Endometrial microvascular endothelial cells (primary cell): ENCODE results near the gene SLU7. TPM values are rescaled to one million over a fixed set of nuclear protein-coding genes. Genes with fewer than 3 reads are reported as not detected.

Experiments used
- in situ Hi-C: cut with HindIII; loops from 2 replicates; pipeline ENCODE4 v1.10.0; 2017; ENCODE audit warnings: low sequenced_read_pairs, low pct_unique_long_range_greater_than_20kb; ENCODE audit errors: inconsistent ontology term
- total RNA-seq: library from RNA; depleted of rRNA; stranded (reverse); fragments of >200 nt; gene quantifications from one replicate; pipeline ENCODE4 v1.2.3, GENCODE V29; 2015; ENCODE audit errors: inconsistent ontology term

The SLU7 gene
- total RNA-seq, 1 donor from 2014 or later = 35.5 TPM

DNA sequence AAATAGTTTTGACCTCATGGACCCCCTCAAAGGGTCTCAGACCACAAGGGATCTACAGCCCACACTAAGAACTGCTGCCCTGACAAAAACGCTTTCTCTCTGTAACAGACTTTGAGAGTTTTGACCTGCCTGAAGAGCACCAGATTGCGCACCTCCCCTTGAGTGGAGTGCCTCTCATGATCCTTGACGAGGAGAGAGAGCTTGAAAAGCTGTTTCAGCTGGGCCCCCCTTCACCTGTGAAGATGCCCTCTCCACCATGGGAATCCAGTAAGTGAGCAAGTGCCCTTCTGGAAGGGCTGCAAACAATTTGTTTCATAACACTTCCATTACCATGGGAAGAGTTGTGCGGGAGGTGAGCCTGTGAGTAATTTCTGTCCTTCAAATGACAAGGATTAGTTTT, 8.7 kb upstream of the SLU7 start:
- in situ Hi-C loops = no loop called here

DNA sequence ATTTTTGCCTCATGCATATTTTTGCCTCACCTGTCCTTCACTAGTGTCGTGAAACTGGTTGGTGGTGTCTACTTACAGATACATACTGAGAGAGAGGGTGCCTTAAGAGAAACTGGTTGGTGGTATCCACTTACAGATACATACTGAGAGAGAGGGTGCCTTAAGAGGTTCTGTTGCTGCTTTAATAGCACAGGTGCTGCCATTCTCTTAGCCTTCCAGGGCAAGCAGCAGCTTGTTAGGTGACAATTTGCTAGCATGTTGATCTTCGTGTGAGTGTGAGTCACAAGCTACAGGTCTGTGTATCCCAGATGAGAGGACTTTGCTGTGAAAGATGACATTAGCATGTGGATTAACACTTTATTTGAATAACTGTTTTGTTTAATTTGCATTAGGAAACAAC, 4.2 kb upstream of the SLU7 start:
- in situ Hi-C loops = no loop called here

DNA sequence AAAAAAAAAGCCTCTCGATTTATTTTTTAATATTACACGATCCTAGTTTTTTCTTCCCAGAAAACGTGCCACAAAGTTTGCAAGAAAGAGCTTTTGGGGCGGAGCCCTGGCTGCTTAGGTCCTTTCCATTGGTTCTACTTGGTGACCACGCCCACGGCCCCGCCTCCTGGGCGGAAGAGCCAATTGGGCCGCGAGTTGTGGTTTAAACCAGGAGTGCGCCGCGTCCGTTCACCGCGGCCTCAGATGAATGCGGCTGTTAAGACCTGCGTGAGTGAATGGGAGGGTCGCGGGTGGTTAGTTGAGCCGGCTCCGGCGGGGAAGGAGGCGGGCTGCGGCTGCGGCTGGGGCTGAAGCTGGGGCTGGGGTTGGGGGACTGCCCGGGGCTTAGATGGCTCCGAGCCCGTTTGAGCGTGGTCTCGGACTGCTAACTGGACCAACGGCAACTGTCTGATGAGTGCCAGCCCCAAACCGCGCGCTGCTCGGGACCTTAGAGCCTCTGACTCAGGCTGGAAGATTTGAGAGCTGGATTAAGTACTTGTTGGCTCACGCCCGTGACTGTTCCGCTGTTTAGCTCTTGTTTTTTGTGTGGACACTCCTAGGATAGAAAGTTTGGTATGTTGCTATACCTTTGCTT, 2.9 kb upstream of the SLU7 start, which contains the start of gene PTTG1:
Gene PTTG1 (plus strand): TSS at position 231 of the 634 bp plus-strand sequence. CDS start 458 bp downstream, outside the sequence.
- in situ Hi-C loops = no loop called here

DNA sequence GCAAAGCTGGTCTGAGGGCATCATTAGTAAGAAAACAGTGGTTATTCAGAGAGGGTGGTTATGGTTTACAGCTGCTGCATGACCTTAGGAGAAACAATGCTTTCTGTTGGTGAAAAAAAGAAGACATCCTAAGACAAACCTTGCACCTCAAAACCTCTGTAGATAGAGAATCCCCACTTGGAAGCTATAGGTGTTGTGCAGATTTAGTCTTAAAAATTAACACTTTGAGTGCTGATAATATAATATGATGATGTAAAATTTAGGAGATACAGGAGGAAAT, 1.4 kb upstream of the SLU7 start:
- in situ Hi-C loops = no loop called here

DNA sequence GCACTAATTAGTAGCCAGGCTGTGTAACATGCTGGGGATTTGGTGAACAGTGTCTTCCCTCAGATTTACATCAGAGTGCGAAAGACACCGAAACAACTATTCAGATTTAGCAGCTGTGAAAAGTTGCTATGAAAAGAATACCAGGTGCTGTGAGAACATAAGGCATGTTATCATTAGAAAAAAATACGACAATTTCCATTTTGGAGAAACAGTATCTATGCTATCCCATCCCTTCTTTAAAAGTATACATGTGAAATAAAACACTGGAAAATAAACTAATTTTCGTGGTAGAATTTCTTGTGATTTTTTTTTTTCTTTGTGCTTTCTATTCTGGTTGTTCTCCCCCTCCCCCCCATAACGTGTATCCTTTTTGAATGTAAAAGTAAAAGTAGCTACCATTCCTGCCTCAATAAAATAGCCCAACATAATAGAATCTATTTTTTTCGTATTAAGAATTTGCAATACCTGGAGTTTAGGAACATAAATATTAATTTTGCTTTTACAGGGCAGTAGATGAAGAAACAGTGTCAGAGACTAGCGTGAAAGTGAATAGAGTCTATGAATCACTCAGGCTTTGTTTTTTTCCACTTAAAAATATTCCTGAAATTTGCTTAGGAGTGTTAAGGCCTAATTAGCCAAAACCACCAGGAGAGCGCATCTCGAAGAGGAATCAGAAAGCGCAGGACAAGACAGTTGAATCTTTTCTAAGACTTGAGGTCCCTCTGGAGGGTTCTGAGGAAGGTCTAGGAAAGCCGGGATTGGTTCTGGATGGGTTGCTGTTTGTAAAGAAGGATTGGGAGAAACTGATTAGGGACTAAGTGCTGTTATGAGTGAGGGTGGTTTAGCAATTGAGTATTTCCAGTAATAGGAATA, 813 bp upstream of the SLU7 start:
- in situ Hi-C loops = no loop called here

DNA sequence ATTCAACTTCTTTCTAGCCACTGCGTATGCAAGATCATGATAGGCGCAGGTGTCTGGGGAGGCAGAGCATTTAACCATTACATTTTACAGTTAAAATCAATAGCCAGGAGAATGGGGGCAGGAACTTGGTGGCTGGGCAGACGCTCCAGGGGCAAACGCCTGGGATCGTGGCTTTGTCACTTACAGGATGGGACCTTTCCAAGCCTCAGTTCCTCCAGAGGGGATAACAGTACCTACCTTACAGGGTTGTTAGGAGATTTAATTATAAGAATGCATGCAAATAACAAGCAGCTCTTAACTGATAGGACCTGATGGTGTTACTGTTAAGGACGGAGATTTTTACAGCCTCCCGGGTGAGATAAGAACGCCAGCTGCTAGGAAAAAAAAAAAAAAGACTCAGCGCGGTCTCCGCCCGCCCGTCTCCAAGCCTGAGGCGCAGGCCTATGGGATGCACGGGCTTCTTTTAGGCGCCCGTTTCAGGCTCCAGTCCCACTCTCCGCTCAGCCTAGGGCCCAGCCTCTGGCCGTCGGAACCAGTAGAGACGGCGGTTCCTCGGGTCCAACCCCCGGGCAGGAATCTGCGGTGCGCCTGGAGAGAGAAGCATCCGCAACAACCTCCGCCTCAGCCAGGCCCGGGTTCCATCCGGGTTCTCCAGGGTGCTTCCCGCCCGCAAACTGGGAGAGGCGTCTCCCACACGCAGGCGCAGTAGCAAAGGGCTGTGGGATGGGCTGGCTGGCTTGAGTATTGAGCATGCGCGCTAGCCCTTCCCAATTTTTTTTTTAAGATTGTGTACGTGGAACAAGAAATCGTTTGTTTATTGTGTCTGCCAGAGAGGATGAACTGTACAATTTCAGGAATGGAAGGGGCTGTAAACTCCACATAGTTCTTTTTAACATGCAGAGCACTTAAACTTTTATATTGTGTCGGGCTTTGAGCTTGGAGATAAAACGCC, 19.2 kb downstream of the SLU7 start, which contains the start of gene FAM200C:
Gene FAM200C (minus strand): TSS at position 653 of the 952 bp plus-strand sequence. CDS start 4,564 bp downstream, outside the sequence.
- in situ Hi-C loops = no loop called here

DNA sequence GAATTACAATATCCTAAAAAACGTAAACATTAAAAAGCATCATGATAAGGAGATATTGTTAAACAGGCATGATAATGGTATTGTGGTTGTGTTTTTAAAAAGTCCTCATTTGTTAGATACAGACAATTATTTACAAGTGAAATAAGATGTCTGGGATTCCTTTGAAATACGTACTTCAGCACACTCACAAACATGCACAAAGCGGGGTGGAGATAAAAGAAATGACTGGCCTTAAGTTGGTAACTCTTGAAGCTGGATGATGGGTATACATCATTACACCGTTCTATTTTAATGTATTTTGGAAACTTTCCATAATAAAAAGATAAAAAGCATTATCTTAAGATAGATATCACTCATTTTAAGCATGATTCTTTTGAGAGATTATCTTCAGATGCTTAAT, 20.1 kb downstream of the SLU7 start:
- in situ Hi-C loops = no loop called here

DNA sequence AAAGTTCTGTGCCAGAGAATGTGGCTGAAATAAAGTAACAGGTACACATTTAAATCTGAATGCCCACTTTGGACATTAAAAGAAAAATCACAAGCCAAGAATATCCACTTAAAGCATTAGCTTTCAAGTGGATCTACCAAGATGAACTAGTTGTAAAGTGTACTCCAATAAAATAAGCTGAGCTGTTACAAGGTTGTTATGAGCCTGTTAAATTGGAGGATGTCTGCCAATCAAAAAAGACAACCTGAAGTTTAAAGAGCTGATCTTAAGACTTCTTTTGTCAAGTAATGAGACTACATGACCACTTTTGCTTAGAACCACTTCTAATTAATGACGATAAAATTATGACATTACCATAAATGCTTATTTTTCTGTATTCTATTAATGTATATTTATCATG, 21.4 kb downstream of the SLU7 start:
- in situ Hi-C loops = no loop called here

DNA sequence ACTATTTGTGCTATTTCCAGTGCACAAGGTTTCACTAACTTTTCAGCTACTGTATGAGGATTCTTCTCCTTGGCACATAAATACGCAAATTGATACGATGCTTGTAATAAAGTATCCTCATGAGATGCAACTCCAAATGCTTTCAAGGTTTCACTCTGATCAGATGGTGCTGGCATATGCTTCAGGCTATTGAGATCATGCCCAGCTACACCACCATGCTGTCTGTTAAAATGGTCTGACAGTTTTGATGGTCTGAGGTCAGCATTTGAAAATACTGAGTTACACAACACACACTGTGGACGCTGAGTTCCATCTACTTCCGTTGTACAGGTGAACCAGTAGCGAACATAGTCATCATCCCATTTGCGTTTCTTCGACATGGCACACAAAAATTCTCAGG, 23.8 kb downstream of the SLU7 start:
- in situ Hi-C loops = no loop called here

DNA sequence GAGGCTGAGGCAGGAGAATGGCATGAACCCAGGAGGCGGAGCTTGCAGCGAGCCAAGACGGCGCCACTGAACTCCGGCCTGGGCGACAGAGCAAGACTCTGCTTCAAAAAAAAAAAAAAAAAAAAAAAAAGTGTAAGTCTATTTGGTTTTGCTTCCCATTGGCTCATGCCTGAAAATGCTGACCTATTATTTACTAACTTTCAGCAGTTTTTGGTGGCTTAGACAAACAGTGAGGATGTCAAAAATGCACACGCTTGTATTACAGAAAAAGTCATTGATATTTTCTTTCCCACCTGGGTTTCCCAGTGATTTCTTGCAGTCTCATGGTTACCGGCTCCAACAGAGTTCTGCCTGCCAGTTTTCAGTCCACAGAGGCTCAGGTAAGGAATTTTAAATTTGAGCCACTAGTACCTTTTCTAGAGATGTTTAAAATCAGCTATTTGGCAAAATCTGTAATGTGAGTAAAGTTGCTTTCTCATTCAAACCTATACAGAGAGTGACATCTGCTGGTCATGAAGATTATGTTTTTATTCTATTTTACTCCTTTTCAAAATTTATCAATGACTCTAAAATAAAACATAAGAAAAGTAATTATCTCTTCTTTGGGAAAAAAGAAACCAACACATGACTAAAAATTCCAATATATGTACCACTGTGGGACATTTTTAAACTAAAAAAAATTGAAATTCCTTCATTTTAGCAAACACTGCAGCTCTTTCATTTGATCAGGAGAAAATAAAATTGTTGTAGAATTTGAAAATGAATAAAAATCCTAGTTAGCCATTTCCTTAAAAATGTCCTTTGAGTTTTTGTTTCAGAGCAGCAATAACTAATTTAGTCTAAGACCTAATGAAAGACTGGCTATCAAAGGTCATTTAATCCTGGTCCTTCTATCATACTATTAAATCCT, 27.8 kb downstream of the SLU7 start:
- in situ Hi-C loops = no loop called here

DNA sequence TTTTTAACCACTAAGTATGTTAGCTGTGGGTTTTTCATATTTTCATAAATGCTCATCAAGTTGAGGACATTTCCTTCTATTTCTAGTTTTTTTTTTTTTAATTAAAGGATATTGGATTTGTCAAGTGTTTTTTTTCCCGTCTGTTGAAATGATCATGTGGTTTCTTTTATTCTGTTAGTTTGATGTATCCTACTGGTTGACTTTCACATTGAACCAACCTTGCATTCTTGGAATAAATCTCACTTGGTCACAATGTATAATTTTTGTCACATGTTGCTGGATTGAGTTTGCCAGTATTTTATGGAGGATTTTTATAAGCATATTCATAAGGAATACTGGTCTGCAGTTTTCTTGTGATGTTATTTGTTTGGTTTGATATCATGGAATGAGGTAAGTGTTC, 31.4 kb downstream of the SLU7 start:
- in situ Hi-C loops = no loop called here

DNA sequence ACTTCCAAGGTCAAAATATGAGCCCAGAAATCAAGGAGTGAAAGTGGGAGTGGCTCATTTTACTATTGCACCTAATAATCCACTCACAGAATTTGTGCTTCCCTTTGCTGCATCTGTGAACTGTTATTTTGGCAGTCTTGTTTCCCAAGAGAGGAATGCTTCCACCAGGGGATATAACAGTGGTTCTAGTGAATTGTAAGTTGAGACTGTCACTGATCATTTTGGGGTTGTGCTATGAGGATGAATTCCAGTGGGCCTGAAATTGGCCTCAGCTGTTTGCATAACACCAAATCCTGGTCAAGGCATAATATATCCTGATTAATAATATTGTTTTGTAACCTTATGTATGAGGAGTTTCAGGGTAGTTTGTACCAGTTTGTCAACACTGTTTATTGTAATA, 33.4 kb downstream of the SLU7 start:
- in situ Hi-C loops = no loop called here

DNA sequence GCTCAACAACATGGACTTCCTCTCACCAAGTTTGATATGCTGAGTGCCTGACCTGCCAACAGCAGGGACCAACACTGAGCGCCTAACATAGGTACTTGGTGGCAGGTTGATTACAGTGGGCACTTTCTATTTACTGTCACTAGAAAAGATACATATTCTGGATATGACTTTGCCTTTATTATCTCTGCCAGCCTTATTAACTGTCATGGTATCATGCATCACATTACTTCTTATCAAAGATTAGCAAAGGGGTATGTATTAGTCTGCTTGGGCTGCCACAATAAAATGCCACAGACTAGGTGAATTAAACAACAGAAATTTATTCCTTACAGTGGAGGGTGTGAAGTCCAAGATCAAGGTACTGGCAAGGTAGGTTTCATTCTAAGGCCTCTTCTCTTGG, 34.2 kb downstream of the SLU7 start:
- in situ Hi-C loops = no loop called here

DNA sequence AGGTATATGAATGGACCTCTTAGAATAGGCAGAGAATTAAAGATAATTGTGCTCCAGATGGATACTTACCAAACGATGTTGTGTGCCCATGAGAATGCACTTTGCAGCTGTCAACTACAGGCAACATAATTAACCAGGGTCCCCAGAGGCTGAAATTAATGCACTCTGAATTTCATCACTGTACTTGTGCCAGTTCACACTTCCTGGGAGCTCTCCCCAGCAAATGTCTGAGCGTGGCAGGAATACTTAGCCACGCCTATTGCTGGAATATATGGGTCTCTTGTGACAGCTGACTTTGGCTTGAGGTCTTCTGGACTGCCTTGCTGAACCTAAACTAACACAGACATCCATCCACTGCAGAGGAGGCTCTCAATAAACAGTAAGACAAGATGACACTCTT, 36.5 kb downstream of the SLU7 start:
- in situ Hi-C loops = no loop called here

DNA sequence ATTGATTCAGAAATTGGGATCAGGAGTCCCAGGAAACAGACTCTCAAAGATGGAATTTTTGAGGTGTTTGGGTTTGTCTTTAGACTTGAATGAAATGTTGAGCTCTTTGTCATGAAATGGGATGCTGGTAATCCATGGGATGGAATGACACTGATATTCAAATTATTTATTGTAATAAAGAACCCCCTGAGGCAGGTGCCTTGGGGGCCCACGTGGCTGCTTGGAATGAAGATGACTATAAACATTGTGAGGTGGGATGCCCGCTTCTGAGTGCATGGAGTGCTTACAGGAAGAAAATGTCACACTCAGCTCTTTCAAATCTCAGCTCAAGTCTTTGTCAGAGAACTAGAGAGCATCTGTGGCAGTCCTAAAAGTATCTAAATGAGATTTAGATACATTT, 38.8 kb downstream of the SLU7 start:
- in situ Hi-C loops = no loop called here

DNA sequence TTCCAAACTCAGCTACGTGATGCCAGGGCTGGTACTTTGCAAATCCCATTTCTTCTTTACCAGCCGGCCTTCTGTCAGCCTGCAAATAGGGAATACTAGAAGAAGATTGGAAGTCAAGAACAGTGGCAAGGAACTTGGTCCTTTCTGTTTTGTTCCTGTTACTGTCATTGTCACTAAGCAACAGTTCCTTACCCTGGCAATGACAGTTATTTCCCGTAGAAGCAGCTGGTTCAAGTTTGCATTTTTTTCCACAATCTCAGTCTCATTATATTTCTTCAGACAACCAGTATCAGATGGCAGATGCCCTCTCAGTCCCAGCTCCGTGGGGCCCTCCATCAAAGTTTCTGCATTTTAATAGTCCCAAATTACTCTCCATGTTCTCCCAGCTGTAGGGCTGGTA, 39.4 kb downstream of the SLU7 start:
- in situ Hi-C loops = no loop called here

DNA sequence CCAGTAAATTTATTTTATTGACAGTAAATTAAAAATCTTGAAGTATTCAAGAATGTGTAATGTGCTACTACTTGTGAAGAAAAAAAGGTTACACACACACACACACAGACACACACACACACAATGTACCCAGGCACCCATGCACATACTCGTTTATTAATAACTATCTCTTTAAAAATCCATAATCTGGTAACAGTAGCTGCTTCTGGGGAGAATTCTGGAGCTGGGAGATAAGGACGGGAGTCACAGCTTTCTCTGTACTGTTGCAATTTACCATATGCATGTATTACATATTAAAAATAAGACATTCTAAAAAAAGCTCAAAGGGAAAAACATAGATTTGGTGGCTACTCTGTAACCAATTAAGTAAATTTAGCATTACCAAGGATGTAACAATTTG, 40.6 kb downstream of the SLU7 start:
- in situ Hi-C loops = no loop called here

DNA sequence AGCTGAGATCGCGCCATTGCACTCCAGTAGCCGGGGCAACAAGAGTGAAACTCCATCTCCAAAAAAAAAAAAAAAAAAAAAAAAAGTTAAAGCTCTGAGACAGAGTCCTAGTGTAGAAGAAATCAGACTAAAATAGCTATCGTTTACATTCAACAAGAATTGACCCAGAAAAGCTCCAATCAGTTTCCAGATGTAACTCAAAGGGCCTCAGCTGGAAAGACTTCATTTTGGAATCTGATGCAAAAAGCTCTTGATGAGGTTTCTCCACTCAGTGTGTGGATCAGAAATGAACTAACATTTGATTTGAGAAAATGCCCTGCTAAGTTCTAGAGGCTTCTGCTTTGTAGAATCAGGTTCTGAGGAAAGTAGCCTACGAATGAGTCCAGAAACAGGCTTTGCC, 41.2 kb downstream of the SLU7 start:
- in situ Hi-C loops = no loop called here

DNA sequence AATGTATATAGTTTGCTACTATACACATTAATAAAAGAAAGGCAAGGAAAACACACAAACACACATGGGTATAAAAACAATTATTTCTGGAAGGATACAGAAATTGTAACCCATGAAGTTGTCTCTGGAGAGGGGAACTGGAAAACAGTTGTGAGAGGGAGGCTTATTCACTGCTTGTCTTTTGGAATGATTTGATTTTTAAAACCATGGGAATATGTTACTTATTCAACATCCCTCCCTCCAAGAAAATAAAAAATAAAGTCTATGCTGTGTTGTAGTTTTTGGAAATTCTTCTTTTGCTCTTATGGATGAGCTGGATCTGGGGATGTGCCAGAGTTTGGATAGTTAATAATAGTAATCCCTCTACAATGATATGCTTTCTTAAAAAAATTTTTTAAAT, 42.5 kb downstream of the SLU7 start:
- in situ Hi-C loops = no loop called here
